Measurements from ENCODE around the gene KIFC1.
"Not testable (repeated sequence)": the region's sequence is repeated elsewhere in the genome, so short reads cannot be mapped to it uniquely, and the experiment has no call there.

Gene KIFC1

GRCh38 chr6:33364475-33365205, 27.0 kb upstream of the KIFC1 start:
- not testable (repeated sequence) for H2BK15ac ChIP-seq (ENCODE audit: low read depth, poor library complexity, severe bottlenecking); H3K4me3 ChIP-seq (ENCODE audit: insufficient read depth in 1 of 2, low read depth in 1 of 2, low read length in 2 of 2); H2BK120ac ChIP-seq (ENCODE audit: low read depth, low read length); H3K9me3 ChIP-seq (ENCODE audit: control insufficient read depth, low read length); H3K79me1 ChIP-seq (replicated peaks; ENCODE audit: low read length, poor library complexity, severe bottlenecking); H3K14ac ChIP-seq (ENCODE audit: low read length in 2 of 2); H3K27ac ChIP-seq (ENCODE audit: low read length, poor library complexity, severe bottlenecking); H3K18ac ChIP-seq (ENCODE audit: low read depth in 1 of 2, low read length in 2 of 2); H3K9ac ChIP-seq (ENCODE audit: low read length); H2AFZ ChIP-seq (ENCODE audit: low read depth, low read length); H4K91ac ChIP-seq (ENCODE audit: low read length); H3K4ac ChIP-seq (ENCODE audit: low read depth in 1 of 2, low read length in 2 of 2); H2BK5ac ChIP-seq (ENCODE audit: low read depth, low read length, poor library complexity, severe bottlenecking); H2AK5ac ChIP-seq (ENCODE audit: low read length, severe bottlenecking); H3K36me3 ChIP-seq (ENCODE audit: control insufficient read depth in 1 of 2, insufficient read depth in 2 of 2, low read depth in 1 of 2, low read length in 2 of 2); H3K4me1 ChIP-seq (ENCODE audit: control insufficient read depth, insufficient read depth, low read depth, low read length); H3K4me2 ChIP-seq (ENCODE audit: low read length, poor library complexity, severe bottlenecking); H3K23ac ChIP-seq (ENCODE audit: low read length in 2 of 2)
- peaks cover 0 to 22% of the 10 kb centered on the region in 2 experiments for H3K27me3 ChIP-seq (ENCODE audit: control insufficient read depth in 1 of 2, insufficient read depth in 1 of 2, low read length in 2 of 2)
- 49% methylated on average over 3 of the region's 8 CpGs for WGBS
- H2BK12ac ChIP-seq (ENCODE audit: low read length in 2 of 2): peak overlapping the region in 1 of 2 experiments; percentile 7
- peak; percentile 78 for DNase-seq
- peak overlapping the region; percentile 56 for H4K8ac ChIP-seq (ENCODE audit: low read length)

DNA sequence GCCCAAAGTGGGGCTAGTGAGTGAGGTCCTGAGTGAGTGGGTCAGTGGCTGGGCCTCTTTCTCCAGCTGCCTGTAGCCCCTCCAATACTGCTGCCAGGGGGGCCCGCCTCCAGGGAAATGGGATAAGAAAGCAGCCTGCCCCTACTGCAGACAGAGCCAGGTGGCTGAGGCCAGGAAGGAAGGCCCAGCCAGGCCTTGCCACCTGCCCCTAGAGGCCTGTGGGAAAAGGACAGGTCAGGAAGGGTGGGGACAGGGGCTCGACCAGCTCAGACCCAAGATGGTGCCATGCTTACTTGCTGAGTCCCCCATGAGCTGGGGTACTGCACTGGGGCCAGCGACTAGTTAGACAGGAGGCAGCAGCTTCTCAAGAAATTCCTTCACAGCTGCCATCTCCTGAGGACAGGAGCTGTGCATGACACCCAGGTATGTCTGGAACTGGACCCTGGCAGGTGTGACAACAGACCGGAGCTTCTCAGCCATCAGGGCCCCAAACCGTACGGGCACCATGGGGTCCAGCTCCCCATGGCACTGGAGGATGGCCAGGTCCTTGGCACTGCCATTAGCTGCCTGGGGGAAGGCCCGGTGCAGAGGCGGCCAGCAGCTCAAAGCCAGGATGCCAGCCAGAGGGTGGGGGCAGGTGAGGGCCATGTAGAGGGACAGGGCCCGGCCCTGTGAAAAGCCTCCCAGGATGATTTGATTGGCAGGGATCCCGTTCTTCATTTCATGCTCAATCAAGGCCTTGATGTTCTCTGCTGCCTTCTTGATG, 26.2 kb upstream of the KIFC1 start:
- H2BK15ac ChIP-seq (ENCODE audit: low read depth, poor library complexity, severe bottlenecking); H3K23ac ChIP-seq (ENCODE audit: low read length in 2 of 2); H3K4me1 ChIP-seq (ENCODE audit: control insufficient read depth, insufficient read depth, low read depth, low read length); H3K9me3 ChIP-seq (ENCODE audit: control insufficient read depth, low read length); DNase-seq; H3K14ac ChIP-seq (ENCODE audit: low read length in 2 of 2); H2BK5ac ChIP-seq (ENCODE audit: low read depth, low read length, poor library complexity, severe bottlenecking); H3K9ac ChIP-seq (ENCODE audit: low read length); H2BK120ac ChIP-seq (ENCODE audit: low read depth, low read length); H3K4ac ChIP-seq (ENCODE audit: low read depth in 1 of 2, low read length in 2 of 2); H3K4me2 ChIP-seq (ENCODE audit: low read length, poor library complexity, severe bottlenecking); H3K79me1 ChIP-seq (replicated peaks; ENCODE audit: low read length, poor library complexity, severe bottlenecking); H3K27ac ChIP-seq (ENCODE audit: low read length, poor library complexity, severe bottlenecking); H3K36me3 ChIP-seq (ENCODE audit: control insufficient read depth in 1 of 2, insufficient read depth in 2 of 2, low read depth in 1 of 2, low read length in 2 of 2); H2AFZ ChIP-seq (ENCODE audit: low read depth, low read length); H4K91ac ChIP-seq (ENCODE audit: low read length); H2AK5ac ChIP-seq (ENCODE audit: low read length, severe bottlenecking); H3K18ac ChIP-seq (ENCODE audit: low read depth in 1 of 2, low read length in 2 of 2); H3K4me3 ChIP-seq (ENCODE audit: insufficient read depth in 1 of 2, low read depth in 1 of 2, low read length in 2 of 2): not testable (repeated sequence)
- H2BK12ac ChIP-seq (ENCODE audit: low read length in 2 of 2): peak overlapping the region in 1 of 2 experiments; percentile 81
- peak overlapping the region; percentile 56 for H4K8ac ChIP-seq (ENCODE audit: low read length)
- 95% methylated on average over 10 of the region's 10 CpGs for WGBS
- H3K27me3 ChIP-seq (ENCODE audit: control insufficient read depth in 1 of 2, insufficient read depth in 1 of 2, low read length in 2 of 2): peaks cover 0 to 14% of the 10 kb centered on the region in 2 experiments

- Histone ChIP-seq H2AK5ac (ENCODE audit: low read length, severe bottlenecking) (no peak overlapping the region), H3K23ac (ENCODE audit: low read length in 2 of 2) (no peak overlapping the region), H2BK120ac (ENCODE audit: low read depth, low read length) (no peak overlapping the region), H3K27ac (ENCODE audit: low read length, poor library complexity, severe bottlenecking) (no peak overlapping the region), H3K4ac (ENCODE audit: low read depth in 1 of 2, low read length in 2 of 2) (no peak overlapping the region), H2AFZ (ENCODE audit: low read depth, low read length) (no peak overlapping the region), H3K36me3 (ENCODE audit: control insufficient read depth in 1 of 2, insufficient read depth in 2 of 2, low read depth in 1 of 2, low read length in 2 of 2) (no peaks in the 10 kb centered on the region), H3K18ac (ENCODE audit: low read depth in 1 of 2, low read length in 2 of 2) (no peak overlapping the region), H4K8ac (ENCODE audit: low read length) (no peak overlapping the region), H3K4me2 (ENCODE audit: low read length, poor library complexity, severe bottlenecking) (no peak overlapping the region), H4K91ac (ENCODE audit: low read length) (no peak overlapping the region), H3K79me1 (replicated peaks; ENCODE audit: low read length, poor library complexity, severe bottlenecking) (no peaks in the 10 kb centered on the region), H2BK12ac (ENCODE audit: low read length in 2 of 2) (no peak overlapping the region), H3K9me3 (ENCODE audit: control insufficient read depth, low read length) (no peaks in the 10 kb centered on the region), H3K4me1 (ENCODE audit: control insufficient read depth, insufficient read depth, low read depth, low read length) (no peaks in the 10 kb centered on the region), H3K4me3 (ENCODE audit: insufficient read depth in 1 of 2, low read depth in 1 of 2, low read length in 2 of 2) (no peak overlapping the region), H3K9ac (ENCODE audit: low read length) (no peak overlapping the region), H3K14ac (ENCODE audit: low read length in 2 of 2) (no peak overlapping the region), H2BK15ac (ENCODE audit: low read depth, poor library complexity, severe bottlenecking) (no peak overlapping the region), H2BK5ac (ENCODE audit: low read depth, low read length, poor library complexity, severe bottlenecking) (no peak overlapping the region), H3K27me3 (ENCODE audit: control insufficient read depth in 1 of 2, insufficient read depth in 1 of 2, low read length in 2 of 2) (peaks cover 0 to 5% of the 10 kb centered on the region in 2 experiments)
- DNase-seq: no peak
- 90% methylated on average over 7 of the region's 8 CpGs for WGBS
Measured at GRCh38 chr6:33367009-33367714, 24.5 kb upstream of the KIFC1 start.

DNA sequence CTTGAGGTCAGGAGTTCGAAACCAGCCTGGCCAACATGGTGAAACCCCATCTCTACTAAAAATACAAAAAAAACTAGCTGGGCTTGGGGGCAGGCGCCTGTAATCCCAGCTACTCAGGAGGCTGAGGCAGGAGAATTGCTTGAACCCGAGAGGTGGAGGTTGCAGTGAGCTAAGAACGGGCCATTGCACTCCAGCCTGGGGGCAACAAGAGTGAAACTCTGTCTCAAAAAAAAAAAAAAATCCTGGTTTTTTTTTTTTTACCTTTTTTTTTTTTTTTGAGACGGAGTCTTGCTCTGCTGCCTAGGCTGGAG, 24.0 kb upstream of the KIFC1 start:
- not testable (repeated sequence) for H3K27me3 ChIP-seq (ENCODE audit: control insufficient read depth in 1 of 2, insufficient read depth in 1 of 2, low read length in 2 of 2); H3K18ac ChIP-seq (ENCODE audit: low read depth in 1 of 2, low read length in 2 of 2); H2BK12ac ChIP-seq (ENCODE audit: low read length in 2 of 2); H3K36me3 ChIP-seq (ENCODE audit: control insufficient read depth in 1 of 2, insufficient read depth in 2 of 2, low read depth in 1 of 2, low read length in 2 of 2); H2AK5ac ChIP-seq (ENCODE audit: low read length, severe bottlenecking); H3K4me1 ChIP-seq (ENCODE audit: control insufficient read depth, insufficient read depth, low read depth, low read length); DNase-seq; H2AFZ ChIP-seq (ENCODE audit: low read depth, low read length); H3K4ac ChIP-seq (ENCODE audit: low read depth in 1 of 2, low read length in 2 of 2); H3K4me3 ChIP-seq (ENCODE audit: insufficient read depth in 1 of 2, low read depth in 1 of 2, low read length in 2 of 2); H3K23ac ChIP-seq (ENCODE audit: low read length in 2 of 2); H4K8ac ChIP-seq (ENCODE audit: low read length); H2BK15ac ChIP-seq (ENCODE audit: low read depth, poor library complexity, severe bottlenecking); H3K14ac ChIP-seq (ENCODE audit: low read length in 2 of 2); H4K91ac ChIP-seq (ENCODE audit: low read length); H2BK120ac ChIP-seq (ENCODE audit: low read depth, low read length); H3K9ac ChIP-seq (ENCODE audit: low read length); H3K79me1 ChIP-seq (replicated peaks; ENCODE audit: low read length, poor library complexity, severe bottlenecking); H3K4me2 ChIP-seq (ENCODE audit: low read length, poor library complexity, severe bottlenecking); H2BK5ac ChIP-seq (ENCODE audit: low read depth, low read length, poor library complexity, severe bottlenecking); H3K9me3 ChIP-seq (ENCODE audit: control insufficient read depth, low read length); H3K27ac ChIP-seq (ENCODE audit: low read length, poor library complexity, severe bottlenecking)
- WGBS: 98% methylated on average over 4 of the region's 5 CpGs

Measured in mesenchymal stem cell (in vitro differentiated cells and primary cell).